Ovary (tissue), 3 donors: Measurements from ENCODE around the gene ITGA6.

Experiments
- EP300 ChIP-seq: sonication (generic); formaldehyde crosslinking; IDR thresholded peaks from one replicate; pipeline ENCODE4 v1.6.1; 2017; ENCODE audit warnings: antibody characterized with exemption
- POLR2A ChIP-seq: fragments of 450-650 bp; IDR thresholded peaks from one replicate; pipeline ENCODE4 v1.6.1; 2017; ENCODE audit warnings: antibody characterized with exemption, mild to moderate bottlenecking, moderate library complexity
- TF ChIP-seq, protein P1 (sequence below), 3 donors: fragments of 450-650 bp in 2 of 3; fragments of 200-600 bp in 1 of 3; IDR thresholded peaks; one replicate each; pipeline versions ENCODE4 v1.5.1 to v1.8.0; 2016 to 2022; ENCODE audit warnings: antibody characterized with exemption in 3 of 3, mild to moderate bottlenecking in 1 of 3
- donor health status: DM: no; HTN: no; CAD: no.

DNA sequence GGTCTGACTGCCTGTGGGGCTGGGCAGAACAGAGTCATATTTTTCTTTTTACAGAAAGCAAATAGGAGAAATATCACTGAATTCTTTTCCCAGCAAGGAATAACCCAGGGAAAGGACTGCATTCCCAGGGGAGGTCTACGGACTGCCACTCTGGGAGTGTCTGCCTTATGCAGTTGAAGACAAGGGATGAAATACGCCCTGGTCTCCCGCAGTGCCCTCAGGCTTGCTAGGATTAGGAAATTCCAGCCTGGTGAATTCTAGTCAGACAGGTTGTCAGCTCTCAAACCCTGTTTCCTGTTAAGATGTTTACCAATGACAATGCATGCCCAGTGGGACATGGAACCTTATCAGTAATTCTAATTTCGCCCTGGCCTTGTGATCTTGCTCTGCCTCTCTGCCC lies 98.2 kb downstream of the ITGA6 start:
- TF ChIP-seq, protein P1, sequence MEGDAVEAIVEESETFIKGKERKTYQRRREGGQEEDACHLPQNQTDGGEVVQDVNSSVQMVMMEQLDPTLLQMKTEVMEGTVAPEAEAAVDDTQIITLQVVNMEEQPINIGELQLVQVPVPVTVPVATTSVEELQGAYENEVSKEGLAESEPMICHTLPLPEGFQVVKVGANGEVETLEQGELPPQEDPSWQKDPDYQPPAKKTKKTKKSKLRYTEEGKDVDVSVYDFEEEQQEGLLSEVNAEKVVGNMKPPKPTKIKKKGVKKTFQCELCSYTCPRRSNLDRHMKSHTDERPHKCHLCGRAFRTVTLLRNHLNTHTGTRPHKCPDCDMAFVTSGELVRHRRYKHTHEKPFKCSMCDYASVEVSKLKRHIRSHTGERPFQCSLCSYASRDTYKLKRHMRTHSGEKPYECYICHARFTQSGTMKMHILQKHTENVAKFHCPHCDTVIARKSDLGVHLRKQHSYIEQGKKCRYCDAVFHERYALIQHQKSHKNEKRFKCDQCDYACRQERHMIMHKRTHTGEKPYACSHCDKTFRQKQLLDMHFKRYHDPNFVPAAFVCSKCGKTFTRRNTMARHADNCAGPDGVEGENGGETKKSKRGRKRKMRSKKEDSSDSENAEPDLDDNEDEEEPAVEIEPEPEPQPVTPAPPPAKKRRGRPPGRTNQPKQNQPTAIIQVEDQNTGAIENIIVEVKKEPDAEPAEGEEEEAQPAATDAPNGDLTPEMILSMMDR (IDR thresholded peaks at IDR 0.05), result no peak
- no peak for TF ChIP-seq POLR2A
- no peak for TF ChIP-seq EP300
